Glutamatergic neuron (in vitro differentiated cells): ENCODE measurements around the gene DHX9. TPM values are rescaled to one million over a fixed set of nuclear protein-coding genes. Genes with fewer than 3 reads are reported as not detected.

Source experiments
- DNase-seq: peaks from one replicate; pipeline ENCODE4 v3.0.0; 2022
- H3K27ac Mint-ChIP-seq: one replicate; pipeline ENCODE4 v1.8.0; 2020; ENCODE audit warnings: mild to moderate bottlenecking, mixed read lengths, inconsistent platforms; ENCODE audit not compliant: unreplicated experiment
- H3K27me3 Mint-ChIP-seq: one replicate; pipeline ENCODE4 v1.8.0; 2020; ENCODE audit warnings: mild to moderate bottlenecking, moderate library complexity, mixed read lengths, inconsistent platforms; ENCODE audit not compliant: unreplicated experiment
- H3K36me3 Mint-ChIP-seq: one replicate; pipeline ENCODE4 v1.8.0; 2020; ENCODE audit warnings: mild to moderate bottlenecking, mixed read lengths, inconsistent platforms; ENCODE audit not compliant: unreplicated experiment
- H3K4me1 Mint-ChIP-seq: one replicate; pipeline ENCODE4 v1.8.0; 2020; ENCODE audit warnings: mild to moderate bottlenecking, low read depth, mixed read lengths, inconsistent platforms; ENCODE audit not compliant: unreplicated experiment
- H3K4me3 Mint-ChIP-seq: one replicate; pipeline ENCODE4 v1.8.0; 2020; ENCODE audit warnings: mild to moderate bottlenecking, mixed read lengths, inconsistent platforms; ENCODE audit not compliant: unreplicated experiment
- H3K9me3 Mint-ChIP-seq: one replicate; pipeline ENCODE4 v1.8.0; 2020; ENCODE audit warnings: mild to moderate bottlenecking, moderate library complexity, mixed read lengths, inconsistent platforms; ENCODE audit not compliant: unreplicated experiment
- CTCF ChIP-seq: fragments of 200-600 bp; sonication (generic); IDR thresholded peaks from one replicate; pipeline ENCODE4 v1.5.0; 2021; ENCODE audit not compliant: partially characterized antibody, unreplicated experiment
- total RNA-seq: library from RNA; stranded (reverse); fragmentation: NEBNext Ultra II Directional; extraction: Animal tissue kit (Norgen Biotek cat#: 25700); gene quantifications from one replicate; pipeline ENCODE4 v1.2.1, GENCODE V29; 2021; ENCODE audit not compliant: unreplicated experiment

Gene DHX9
- total RNA-seq, 1 donor from 2014 or later = 215 TPM

- TF ChIP-seq CTCF = no peak
- Mint-ChIP-seq H3K27ac (no peak overlapping the region), H3K36me3 (no peaks in the 10 kb centered on the region), H3K4me3 (no peak overlapping the region), H3K9me3 (no peaks in the 10 kb centered on the region), H3K4me1 (no peaks in the 10 kb centered on the region), H3K27me3 (no peaks in the 10 kb centered on the region)
- no peak for DNase-seq
Measured at GRCh38 chr1:182795563-182796228, 43.5 kb upstream of the DHX9 start.

GRCh38 chr1:182802006-182802803 is 36.9 kb upstream of the DHX9 start:
- no peaks in the 10 kb centered on the region for H3K9me3 Mint-ChIP-seq
- H3K27ac Mint-ChIP-seq = no peak overlapping the region
- no peak overlapping the region for H3K4me3 Mint-ChIP-seq
- no peak for TF ChIP-seq CTCF
- H3K4me1 Mint-ChIP-seq = peaks cover 4% of the 10 kb centered on the region
- no peaks in the 10 kb centered on the region for H3K27me3 Mint-ChIP-seq
- DNase-seq = no peak
- H3K36me3 Mint-ChIP-seq = no peaks in the 10 kb centered on the region

DNA sequence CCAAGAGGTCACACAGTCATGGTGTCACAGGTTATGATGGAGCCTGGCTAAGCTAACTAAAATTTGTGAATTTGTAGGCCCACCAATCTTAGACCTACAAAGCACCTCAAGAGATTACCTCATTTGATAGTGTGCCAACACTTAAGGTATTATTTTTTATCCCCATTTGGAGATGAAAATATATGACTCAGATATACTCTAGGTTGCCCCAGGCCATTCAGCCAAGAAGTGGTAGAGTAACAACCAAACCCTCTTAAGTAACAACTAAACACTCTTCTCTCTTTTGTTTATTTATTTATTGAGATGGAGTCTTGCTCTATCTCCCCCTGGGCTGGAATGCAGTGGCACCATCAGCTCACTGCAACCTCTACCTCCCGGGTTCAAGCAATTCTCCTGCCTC is 35.3 kb upstream of the DHX9 start:
- DNase-seq = no peak
- no peak for TF ChIP-seq CTCF
- Mint-ChIP-seq H3K9me3 (no peaks in the 10 kb centered on the region), H3K4me1 (peaks cover 4% of the 10 kb centered on the region), H3K27me3 (no peaks in the 10 kb centered on the region), H3K36me3 (no peaks in the 10 kb centered on the region), H3K27ac (no peak overlapping the region), H3K4me3 (no peak overlapping the region)

GRCh38 chr1:182806015-182806678 is 33.0 kb upstream of the DHX9 start:
- Mint-ChIP-seq H3K36me3 (no peaks in the 10 kb centered on the region), H3K4me3 (no peak overlapping the region), H3K27ac (no peak overlapping the region), H3K27me3 (no peaks in the 10 kb centered on the region), H3K9me3 (peaks cover 1% of the 10 kb centered on the region), H3K4me1 (peaks cover 4% of the 10 kb centered on the region)
- no peak for TF ChIP-seq CTCF
- DNase-seq = peak; percentile 37
